KMS-11 (cell line): ENCODE results near the gene RREB1.
"Not testable (repeated sequence)": the region's sequence is repeated elsewhere in the genome, so short reads cannot be mapped to it uniquely, and the experiment has no call there.

Experiments
- H2AFZ ChIP-seq: fragments of 200-600 bp; sonication (generic); 2 replicates; pipeline ENCODE4 v1.6.1; 2016; ENCODE audit warnings: antibody characterized with exemption, mixed run types, low read depth
- H3K27ac ChIP-seq: fragments of 200-600 bp; sonication (generic); 2 replicates; pipeline ENCODE4 v1.6.1; 2016; ENCODE audit warnings: mild to moderate bottlenecking, mixed run types
- H3K27me3 ChIP-seq: fragments of 200-600 bp; sonication (generic); 2 replicates; pipeline ENCODE4 v1.6.1; 2017; ENCODE audit warnings: mild to moderate bottlenecking, low read depth, mixed run types, moderate library complexity; ENCODE audit not compliant: insufficient read depth
- H3K36me3 ChIP-seq: fragments of 200-600 bp; sonication (generic); 2 replicates; pipeline ENCODE4 v1.6.1; 2017; ENCODE audit warnings: mild to moderate bottlenecking, mixed run types; ENCODE audit not compliant: insufficient read depth
- H3K4me1 ChIP-seq: fragments of 200-600 bp; sonication (generic); 2 replicates; pipeline ENCODE4 v1.6.1; 2016; ENCODE audit warnings: mild to moderate bottlenecking, low read depth, mixed run types; ENCODE audit not compliant: poor library complexity, severe bottlenecking
- H3K4me2 ChIP-seq: fragments of 200-600 bp; sonication (generic); 2 replicates; pipeline ENCODE4 v1.7.0; 2016; ENCODE audit warnings: mild to moderate bottlenecking, mixed run types
- H3K4me3 ChIP-seq: fragments of 200-600 bp; sonication (generic); IDR thresholded peaks from 2 replicates; pipeline ENCODE4 v1.6.1; 2017; ENCODE audit warnings: low read depth, low read length, mixed read lengths; ENCODE audit not compliant: insufficient read depth
- H3K79me2 ChIP-seq: fragments of 200-600 bp; sonication (generic); 2 replicates; pipeline ENCODE4 v1.6.1; 2016; ENCODE audit warnings: low read depth, mixed run types; ENCODE audit not compliant: insufficient read depth
- H3K9ac ChIP-seq: fragments of 200-600 bp; sonication (generic); 2 replicates; pipeline ENCODE4 v1.6.1; 2016; ENCODE audit warnings: mild to moderate bottlenecking, mixed run types
- H4K20me1 ChIP-seq: fragments of 200-600 bp; sonication (generic); 2 replicates; pipeline ENCODE4 v1.6.1; 2016; ENCODE audit warnings: mild to moderate bottlenecking, mixed run types; ENCODE audit not compliant: insufficient read depth
- CTCF ChIP-seq: fragments of 200-600 bp; sonication (generic); conservative IDR thresholded peaks from 2 replicates; pipeline ENCODE4 v1.6.1; 2017; ENCODE audit warnings: low read depth, mild to moderate bottlenecking, antibody characterized with exemption, low read length, moderate library complexity, mixed read lengths

RREB1 gene

GRCh38 chr6:7264041-7264440 is 156.3 kb downstream of the RREB1 start:
- no peaks in the 10 kb centered on the region for H3K4me1 ChIP-seq
- H3K4me2 ChIP-seq, result no peak overlapping the region
- H4K20me1 ChIP-seq, result no peaks in the 10 kb centered on the region
- no peak overlapping the region for H3K4me3 ChIP-seq
- H2AFZ ChIP-seq, result no peak overlapping the region
- H3K36me3 ChIP-seq, result no peaks in the 10 kb centered on the region
- no peaks in the 10 kb centered on the region for H3K79me2 ChIP-seq
- no peak overlapping the region for H3K27ac ChIP-seq
- H3K9ac ChIP-seq, result no peak overlapping the region
- no peaks in the 10 kb centered on the region for H3K27me3 ChIP-seq
- TF ChIP-seq CTCF, result no peak

- Histone ChIP-seq H4K20me1 (no peaks in the 10 kb centered on the region), H3K4me1 (no peaks in the 10 kb centered on the region), H3K27me3 (no peaks in the 10 kb centered on the region), H3K36me3 (no peaks in the 10 kb centered on the region), H3K4me3 (no peak overlapping the region), H3K79me2 (no peaks in the 10 kb centered on the region), H3K27ac (no peak overlapping the region), H2AFZ (no peak overlapping the region), H3K9ac (no peak overlapping the region), H3K4me2 (no peak overlapping the region)
- TF ChIP-seq CTCF, result no peak
Observed at GRCh38 chr6:7264686-7265384, 157.1 kb downstream of the RREB1 start.

GRCh38 chr6:7265385-7265726 is 157.6 kb downstream of the RREB1 start:
- not testable (repeated sequence) for H2AFZ ChIP-seq, H3K36me3 ChIP-seq, H4K20me1 ChIP-seq, H3K4me1 ChIP-seq, H3K4me2 ChIP-seq, H3K9ac ChIP-seq, H3K79me2 ChIP-seq, H3K27ac ChIP-seq, H3K27me3 ChIP-seq, H3K4me3 ChIP-seq

- Histone ChIP-seq H3K27ac (no peak overlapping the region), H3K4me3 (no peak overlapping the region), H3K27me3 (no peaks in the 10 kb centered on the region), H4K20me1 (no peaks in the 10 kb centered on the region), H3K4me1 (no peaks in the 10 kb centered on the region), H3K9ac (no peak overlapping the region), H3K36me3 (no peaks in the 10 kb centered on the region), H2AFZ (no peak overlapping the region), H3K79me2 (no peaks in the 10 kb centered on the region), H3K4me2 (no peak overlapping the region)
- no peak for TF ChIP-seq CTCF
Observed at GRCh38 chr6:7267071-7267465, 159.3 kb downstream of the RREB1 start.

GRCh38 chr6:7267466-7268091 is 159.8 kb downstream of the RREB1 start:
- Histone ChIP-seq H4K20me1 (no peaks in the 10 kb centered on the region), H3K79me2 (no peaks in the 10 kb centered on the region), H3K27me3 (no peaks in the 10 kb centered on the region), H3K9ac (no peak overlapping the region), H3K4me1 (no peaks in the 10 kb centered on the region), H2AFZ (no peak overlapping the region), H3K4me3 (no peak overlapping the region), H3K27ac (no peak overlapping the region), H3K4me2 (no peak overlapping the region), H3K36me3 (no peaks in the 10 kb centered on the region)
- no peak for TF ChIP-seq CTCF
